Hematopoietic multipotent progenitor cell (in vitro differentiated cells): Measurements from ENCODE around the gene ARID1B. TPM values are rescaled to one million over a fixed set of nuclear protein-coding genes. Genes with fewer than 3 reads are reported as not detected.

Experiments used
- DNase-seq, 3 donors: peaks; one replicate each; pipeline ENCODE4 v3.0.0-alpha.2; 2011 to 2015; ENCODE audit warnings: low read depth in 2 of 3, low spot score in 2 of 3
- total RNA-seq: library from RNA; depleted of rRNA; stranded (reverse); fragments of >200 nt; gene quantifications from one replicate; pipeline ENCODE4 v1.2.3, GENCODE V29; 2012

ARID1B gene
- total RNA-seq, 1 donor = 107 TPM

DNA sequence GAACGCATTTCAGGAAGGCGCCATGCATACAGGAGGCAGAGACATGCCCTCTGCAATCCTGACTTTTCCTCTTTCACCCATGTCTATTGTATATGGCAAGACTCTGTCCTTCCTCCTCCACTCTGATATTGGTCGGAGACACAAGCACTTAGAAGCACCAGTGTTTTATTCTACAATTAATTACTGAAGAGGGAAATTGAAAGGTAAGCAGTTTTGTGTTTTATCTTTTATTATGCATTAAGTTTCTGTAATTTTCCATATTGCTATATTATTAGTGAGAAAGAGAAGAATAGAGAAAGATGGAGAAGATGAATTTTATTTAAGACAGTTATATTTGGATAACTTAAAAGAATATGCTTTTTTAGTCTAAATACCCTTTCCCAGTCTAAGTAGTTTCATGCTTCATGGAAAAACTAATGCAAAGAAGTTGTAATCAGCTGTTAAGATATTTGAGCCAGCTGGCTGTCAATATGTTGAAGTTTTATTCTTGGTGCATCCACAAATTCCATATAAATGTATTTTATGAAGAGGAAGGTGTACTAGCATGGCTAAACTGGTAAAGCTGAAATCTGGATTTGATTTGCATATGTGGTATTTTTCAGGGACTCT is 13.6 kb downstream of the ARID1B start:
- no peak for DNase-seq

DNA sequence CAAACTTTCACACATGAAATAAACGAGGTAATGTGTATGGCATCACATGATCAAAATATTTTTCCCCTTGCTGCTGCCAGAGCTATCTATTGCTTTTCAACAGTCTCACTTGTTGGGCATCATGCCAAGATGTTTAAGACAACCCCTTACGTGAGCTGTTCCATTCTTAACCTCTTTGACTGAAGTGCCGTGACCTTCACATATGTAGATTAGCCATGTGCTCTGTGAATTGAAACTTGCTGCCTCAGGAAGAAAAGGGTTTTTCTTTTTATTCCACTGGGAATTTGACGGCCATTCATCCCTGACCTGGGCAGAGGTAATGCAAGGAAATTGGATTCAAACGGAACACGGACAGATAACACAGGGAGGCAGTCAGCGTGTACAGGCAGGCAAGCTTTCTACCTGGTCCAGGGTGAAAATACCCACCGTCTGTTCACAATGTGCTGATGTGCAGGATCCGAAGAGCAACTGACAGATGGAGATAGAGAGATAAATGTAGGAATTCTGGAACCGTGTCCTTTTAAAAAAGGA is 14.2 kb downstream of the ARID1B start:
- peak in 2 of 3 donors; percentile 44 to 64 for DNase-seq

DNA sequence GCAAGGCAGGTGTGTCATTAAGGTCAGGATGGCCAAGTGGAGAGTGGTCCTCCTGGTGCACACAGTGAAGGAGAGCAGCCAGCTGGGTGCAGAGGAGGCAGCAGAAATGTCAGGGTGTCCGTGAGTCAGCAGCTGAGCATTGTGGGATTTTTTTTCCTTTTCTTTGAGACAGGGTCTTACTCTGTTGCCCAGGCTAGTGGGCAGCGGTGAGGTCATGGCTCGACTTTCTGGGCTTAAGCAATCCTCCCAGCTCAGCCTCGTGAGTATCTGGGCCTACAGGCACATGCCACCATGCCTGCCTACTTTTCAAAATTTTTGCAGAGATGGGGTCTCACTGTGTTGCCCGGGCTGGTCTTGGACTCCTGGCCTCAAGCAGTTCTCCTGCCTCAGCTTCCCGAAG is 16.0 kb downstream of the ARID1B start:
- DNase-seq = no peak

DNA sequence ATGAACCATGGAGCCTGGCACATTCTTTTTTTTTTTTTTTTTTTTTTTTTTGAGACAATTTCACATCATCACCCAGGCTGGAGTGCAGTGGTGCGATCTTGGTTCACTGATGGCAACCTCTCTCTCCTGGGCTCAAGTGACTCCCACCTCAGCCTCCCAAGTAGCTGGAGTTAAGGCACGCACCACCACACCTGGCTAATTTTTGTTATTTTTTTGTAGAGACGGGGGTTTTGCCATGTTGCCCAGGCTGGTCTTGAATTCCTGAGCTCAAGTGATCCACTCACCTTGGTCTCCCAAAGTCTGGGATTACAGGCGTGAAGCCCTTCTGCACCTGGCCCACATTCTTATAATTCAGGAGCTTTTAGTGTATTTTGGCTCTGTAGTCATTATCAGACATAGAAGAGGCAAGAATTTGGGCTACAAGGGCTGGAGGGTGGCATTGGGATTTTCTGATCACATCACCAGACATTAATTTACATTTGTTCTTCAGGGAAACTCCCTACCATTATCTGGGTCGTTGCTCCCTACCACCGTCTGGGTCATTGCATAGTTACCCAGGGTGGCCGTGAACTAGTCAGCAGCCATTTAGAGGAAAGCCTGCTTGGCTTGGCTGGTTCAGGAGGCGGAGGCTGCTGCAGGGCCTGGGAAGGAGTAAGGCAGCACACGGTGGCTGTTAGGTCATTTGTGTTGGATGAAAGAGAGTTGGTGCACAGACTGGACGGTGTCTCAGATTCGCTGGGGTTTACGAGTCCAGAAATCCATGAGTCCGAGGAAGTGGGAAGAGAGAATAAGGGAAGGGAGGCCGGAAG is 17.6 kb downstream of the ARID1B start:
- no peak for DNase-seq

DNA sequence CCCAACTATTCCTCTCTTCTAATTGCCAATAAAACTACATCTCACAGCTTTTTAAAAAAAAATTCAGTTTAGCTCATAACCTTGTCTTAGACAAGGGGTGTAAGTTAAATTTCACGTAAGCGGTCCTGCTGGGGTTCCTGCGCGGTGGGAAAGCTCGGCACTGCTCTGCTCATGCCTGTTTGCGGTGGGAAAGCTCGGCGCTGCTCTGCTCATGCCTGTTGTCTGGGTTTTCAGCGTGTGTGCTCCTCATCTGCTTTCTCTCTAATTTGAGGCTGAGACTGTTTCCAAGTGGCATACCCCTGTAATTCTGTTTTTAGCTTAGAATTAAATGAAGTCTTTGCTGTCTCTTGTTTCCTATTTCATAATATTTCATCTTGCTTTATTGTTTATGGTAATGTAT is 18.6 kb downstream of the ARID1B start:
- DNase-seq = no peak

DNA sequence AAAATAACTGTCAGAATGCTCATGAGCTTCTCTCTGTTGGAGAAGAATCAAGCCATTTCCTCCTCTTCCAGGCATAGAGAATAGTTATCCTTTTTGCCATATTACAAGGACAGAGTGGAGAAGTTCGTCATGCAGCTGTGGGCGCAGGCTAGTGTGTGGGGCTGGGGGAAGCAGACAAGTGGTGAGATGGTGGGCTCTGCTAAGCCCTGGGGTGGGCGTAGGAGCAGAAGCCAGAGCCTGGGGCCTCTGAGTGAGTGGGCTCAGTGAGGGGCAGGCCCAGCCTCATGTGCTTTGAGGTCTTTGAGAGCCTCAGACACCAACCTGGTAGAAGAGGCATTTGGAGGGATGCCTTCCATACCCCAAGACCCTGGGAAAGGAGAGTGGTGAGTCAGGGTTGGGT is 19.4 kb downstream of the ARID1B start:
- DNase-seq = no peak

DNA sequence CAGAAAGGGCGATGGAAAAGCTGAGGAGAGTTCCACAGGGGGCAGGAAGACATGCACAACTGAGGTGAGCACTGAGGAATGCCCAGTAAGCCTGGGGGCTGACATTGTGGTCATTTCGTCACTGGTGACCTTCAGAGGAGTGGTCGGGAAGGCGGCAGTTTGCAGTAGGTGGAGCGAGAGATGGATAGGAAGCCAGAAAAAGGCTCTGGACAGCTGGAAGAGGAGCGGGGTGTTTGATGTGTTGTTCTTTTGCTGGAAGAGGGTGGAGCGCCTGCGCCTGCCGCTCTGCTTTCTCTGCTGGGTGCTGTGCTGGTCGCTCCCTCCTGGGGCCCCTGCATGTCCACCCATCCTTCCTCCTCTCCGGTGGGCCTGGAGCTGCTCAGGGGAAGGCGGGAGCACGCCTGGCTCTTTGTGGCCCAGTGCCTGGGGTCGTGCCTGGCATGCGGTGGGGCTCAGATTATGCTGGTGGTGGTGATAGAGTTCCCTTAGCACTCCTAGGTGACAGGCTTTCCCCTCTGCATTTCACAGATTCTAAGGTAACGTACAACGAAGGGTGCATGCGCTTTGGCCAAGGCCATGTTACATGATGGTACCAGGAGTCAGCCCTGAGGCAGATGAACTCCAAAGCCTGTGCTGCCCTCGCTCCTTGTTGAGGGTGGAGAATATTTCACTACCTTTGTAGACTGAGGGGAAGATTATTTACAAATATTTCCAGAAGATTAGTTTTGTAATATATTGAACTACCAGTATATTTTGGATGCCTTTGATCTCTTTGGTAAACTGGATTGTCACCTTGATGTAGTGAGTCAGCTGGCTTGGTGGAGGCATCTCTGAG is 20.9 kb downstream of the ARID1B start:
- DNase-seq = no peak

DNA sequence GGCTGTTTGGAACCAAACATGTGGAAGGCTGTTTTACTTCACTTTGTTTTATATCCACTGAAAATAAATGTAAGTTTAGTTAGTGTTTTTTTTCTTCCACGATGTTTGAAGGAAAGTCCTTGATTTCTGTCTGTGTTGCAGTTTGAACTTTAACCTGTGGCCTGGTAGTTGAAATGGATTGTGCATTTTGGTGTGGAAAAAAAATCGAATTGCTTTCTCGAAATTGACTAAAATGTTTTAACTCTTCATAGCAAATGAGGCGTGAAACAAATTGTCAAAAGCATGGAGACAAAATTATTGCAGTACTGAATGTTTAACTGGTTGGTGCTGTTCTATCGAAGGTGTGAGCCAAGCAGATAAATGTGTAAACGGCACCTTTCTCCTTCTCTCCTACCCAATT is 24.5 kb downstream of the ARID1B start:
- no peak for DNase-seq

DNA sequence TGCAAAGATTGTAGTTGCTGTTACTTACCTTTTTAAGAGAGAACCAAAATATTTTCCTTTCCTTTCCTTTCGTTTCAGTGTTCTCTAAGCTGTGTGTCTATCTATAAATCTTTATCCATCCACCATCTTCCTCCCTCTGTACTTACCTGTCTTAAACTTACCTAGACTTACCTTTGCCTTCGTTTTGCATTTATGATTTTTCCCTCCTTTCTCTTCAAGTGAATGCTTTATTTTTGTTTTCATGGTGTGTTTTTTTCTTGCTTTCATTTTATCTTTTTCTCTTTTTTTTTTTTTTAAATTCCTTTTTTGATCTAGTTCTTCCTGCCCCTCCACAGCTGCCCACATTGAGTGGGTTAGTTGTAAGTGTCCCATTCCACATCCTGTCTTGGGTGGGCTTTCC is 26.2 kb downstream of the ARID1B start:
- no peak for DNase-seq

DNA sequence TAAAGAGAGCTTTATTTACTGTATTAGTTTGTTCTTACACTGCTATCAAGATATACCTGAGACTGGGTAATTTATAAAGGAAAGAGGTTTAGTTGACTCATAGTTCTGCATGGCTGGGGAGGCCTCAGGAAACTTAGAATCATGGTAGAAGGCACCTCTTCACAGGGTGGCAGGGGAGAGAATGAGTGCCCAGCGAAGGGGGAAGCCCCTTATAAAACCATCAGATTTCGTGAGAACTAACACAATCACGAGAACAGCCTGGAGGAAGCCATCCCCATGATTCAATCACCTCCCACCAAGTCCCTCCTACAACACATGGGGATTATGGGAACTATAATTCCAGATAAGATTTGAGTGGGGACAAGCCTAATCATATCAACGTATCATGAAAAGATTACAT is 27.2 kb downstream of the ARID1B start:
- DNase-seq = no peak

DNA sequence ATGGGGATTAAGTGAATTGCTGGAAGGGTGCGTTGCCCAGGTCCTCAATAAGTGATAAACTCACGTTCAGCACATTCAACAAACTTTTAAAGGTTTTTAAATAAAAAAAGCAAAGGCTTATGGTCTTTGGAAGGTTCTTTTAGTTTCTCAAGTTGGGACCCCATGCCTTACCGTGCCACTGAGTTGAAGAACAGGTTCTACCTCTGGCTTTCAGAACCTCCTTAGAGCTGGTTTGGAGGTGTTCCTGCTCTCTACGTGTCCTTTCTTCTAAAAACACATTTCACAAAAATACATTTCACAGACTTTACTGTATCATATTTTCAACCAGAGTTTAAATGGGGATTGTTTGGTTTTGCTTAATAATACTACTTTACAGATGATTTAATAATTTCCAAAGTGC is 29.0 kb downstream of the ARID1B start:
- DNase-seq = no peak

DNA sequence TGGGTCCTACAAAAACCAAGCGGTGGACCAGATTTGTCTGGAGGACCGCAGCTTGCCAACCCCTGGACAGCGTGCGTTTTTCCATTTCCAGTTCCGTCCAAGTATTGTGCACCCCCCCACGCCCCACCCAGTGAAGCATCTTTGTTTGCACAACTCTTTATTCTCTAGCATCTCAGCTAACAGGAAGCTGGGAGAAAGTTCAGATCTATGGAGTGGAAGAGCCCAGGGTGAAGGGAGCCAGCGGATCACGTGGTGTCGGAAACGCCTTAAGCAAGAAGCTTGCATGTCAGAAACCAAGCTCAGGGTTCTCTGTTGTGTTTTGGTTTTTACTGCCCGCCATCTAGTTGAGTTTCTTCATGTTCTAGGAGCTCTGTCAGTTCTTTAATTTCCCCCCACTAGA is 29.9 kb downstream of the ARID1B start:
- DNase-seq = no peak

DNA sequence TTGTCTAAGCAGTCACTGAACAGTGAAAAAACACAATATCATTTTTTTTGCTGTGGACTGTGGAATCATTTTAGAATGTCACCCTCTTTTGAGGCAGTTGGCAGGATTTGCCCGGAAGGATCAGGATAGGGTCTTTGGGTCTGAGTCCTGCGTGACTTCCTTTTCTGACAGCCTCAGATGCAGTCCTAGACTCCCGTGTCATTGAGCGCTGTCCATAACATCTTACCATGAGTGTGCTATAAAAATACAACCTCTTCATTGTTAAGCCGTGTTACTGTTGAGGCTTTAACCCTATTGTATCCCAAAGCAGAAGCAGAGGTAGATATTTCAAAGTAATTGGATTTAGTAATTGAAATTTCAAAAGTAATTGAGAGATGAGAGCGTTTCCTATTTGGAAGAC is 30.6 kb downstream of the ARID1B start:
- no peak for DNase-seq

DNA sequence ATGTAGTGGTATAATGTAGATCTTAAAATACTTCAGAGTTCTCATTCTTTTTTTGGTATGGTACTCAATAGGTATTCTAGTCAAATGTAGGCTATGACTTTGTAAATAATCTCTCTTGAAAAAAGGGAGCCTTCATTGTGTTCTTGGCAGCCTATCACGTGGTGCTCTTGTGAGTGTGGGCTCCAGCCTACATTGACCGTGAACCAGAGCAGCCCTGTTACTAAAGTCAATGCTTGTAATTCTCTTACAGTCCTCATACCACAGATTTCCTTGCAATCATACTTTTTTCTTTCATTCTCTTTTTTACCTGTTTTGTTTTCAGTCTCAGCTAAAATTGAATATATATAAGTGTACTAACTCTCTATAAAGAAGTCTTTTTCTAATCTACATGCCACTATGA is 31.1 kb downstream of the ARID1B start:
- no peak for DNase-seq

DNA sequence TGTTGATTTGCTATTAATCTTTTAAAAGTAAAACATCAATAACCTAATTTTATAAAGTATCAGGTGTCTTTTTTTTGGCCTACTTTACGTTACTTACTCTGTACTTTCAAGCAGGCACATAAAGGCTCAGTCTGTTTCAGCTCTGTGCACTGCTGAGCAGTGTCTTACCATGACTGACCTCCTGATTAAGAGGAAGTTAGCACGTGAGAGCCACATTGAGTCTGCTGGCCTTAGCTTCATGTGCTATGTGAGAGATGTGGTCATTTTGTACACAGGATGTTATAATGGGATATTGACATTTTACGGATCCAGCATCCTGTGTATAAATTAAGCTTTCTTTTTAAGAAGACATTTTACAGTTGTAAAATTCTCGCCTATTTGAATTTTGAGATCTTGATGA is 31.9 kb downstream of the ARID1B start:
- DNase-seq = peak in 1 of 3 donors; percentile 38

DNA sequence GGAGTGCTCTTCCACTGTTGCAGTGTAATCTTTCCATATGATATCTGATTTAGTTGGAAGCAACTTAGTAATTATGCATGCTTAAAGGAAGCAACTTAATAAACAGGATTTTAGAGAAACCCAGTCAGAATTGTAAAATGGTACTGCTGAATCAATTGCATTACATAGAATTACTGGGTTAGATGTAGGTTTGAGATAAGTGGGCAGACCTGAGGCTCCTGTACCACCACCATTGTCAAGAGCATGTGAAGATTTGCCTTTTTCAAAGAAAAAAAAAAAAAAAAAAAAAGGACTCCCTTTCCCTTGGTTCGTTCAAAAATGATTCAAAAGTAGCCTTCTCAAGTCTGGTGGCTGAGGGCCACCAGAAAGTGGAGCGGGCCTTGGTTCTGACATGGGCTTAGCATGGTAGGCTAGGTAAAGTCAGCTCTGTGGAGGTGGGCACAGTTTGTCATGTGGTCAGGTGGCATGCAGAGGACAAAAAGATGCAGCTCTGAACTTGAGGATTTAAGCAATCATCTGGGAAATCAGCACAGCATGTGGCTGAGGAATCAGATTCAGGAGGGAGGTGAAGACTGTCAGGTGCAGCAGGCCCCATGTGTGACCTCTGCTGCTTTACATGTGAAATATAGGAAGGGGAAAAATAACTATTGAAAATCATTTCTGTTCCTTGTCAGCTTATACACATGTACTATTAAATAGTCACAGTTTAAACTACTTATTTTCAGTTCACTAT is 32.4 kb downstream of the ARID1B start:
- no peak for DNase-seq

DNA sequence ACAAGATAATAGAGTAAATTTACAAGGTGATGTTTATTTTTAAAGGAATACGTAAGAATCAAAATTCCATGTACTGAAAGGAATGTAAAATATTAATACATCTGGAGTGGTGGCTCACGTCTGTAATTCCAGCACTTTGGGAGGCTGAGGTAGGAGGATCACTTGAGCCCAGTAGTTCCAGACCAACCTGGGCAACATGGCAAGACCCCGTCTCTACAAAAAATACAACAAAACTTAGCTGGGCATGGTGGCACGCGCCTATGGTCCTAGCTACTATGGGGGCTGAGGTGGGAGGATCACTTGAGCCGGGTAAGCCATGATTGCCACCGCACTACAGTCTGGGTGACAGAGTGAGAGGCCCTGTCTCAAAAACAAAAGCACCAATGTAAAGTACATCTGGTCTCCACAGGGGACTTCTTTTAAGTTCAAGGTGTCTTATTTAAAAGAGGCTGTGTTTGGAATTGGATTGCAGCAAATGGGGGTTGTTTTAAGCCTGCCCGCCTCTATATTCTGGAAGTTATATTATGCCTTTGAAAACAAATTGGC is 36.9 kb downstream of the ARID1B start:
- DNase-seq = no peak

DNA sequence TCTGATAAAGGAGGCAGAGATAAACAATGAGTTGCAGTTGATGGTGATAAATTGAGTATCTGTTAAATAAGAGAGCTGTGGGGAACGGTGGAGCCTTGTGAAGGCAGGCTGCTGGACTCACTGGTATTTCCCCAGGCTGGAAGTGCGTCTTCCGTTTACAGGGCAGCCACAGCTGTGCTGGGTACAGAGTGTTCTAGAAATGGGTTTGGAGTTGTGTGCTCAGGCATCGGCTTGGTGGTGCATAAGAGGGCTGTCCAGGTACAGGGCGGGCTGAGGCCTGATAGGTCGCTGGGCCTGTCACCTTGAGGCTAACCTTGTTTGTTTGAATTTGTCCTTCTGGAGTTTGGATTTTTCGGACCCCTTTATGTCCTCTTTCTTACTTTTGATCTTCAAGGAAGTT is 39.3 kb downstream of the ARID1B start:
- DNase-seq = peak in 1 of 3 donors; percentile 22

DNA sequence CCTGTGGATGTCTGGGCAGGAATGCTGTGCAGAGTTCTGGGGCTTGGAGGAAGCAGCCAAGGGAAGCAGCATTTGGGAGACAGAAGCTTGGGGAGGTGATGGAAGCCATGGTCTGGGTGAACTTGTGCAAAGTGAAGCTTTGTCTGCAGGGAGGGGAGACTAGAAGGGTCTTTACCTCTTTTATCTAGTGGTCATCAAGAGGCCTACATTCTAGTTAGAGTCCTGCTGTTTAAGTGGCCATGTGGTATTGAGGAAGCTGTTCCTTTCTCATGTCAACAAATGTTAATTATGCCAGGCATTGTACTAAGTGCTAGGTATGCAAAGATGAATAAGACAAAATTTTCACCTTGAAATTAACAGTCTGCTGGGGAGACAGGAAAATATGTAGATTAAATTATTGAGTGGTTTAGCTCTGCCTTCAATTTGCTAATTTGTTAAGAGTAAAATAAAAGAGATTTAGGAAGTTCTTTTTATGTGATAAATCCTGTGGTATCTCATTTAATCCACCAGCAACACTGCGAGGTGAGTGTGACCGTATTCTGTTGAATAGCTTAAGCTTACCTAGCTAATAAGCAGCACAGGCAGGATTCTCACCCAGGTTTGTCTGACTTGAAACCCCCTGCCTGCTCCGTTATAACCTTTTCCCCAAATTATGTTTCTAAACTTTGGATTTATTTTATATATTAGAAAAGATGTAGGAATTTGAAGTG is 43.1 kb downstream of the ARID1B start:
- no peak for DNase-seq

DNA sequence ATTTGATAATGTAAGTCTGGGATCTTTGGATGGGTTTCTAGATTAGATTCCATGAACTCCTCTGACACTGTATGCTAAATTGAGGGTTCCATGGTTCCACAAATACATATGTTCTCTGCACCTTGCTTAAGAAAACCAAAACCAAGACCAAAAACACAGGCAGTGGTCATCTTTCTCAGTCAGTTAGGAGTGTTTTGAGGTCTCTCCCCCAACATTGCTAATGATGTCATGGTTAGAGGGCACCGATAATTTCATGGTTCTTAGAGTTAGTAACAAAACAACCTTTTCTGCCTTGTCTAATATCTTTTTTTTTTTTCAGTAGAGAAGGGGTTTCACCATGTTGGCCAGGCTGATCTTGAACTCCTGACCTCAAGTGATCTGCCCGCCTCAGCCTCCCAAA is 44.5 kb downstream of the ARID1B start:
- no peak for DNase-seq
